C4-2B (cell line): ENCODE data around the gene NCAPD2.

ENCODE experiments used
- ZFX ChIP-seq: fragments of 450-650 bp; IDR thresholded peaks from 2 replicates; pipeline ENCODE4 v1.6.1; 2017
- TF ChIP-seq, protein P1 (sequence below): fragments of 450-650 bp; conservative IDR thresholded peaks from 2 replicates; pipeline ENCODE4 v1.5.1; 2017; ENCODE audit warnings: mild to moderate bottlenecking

DNA sequence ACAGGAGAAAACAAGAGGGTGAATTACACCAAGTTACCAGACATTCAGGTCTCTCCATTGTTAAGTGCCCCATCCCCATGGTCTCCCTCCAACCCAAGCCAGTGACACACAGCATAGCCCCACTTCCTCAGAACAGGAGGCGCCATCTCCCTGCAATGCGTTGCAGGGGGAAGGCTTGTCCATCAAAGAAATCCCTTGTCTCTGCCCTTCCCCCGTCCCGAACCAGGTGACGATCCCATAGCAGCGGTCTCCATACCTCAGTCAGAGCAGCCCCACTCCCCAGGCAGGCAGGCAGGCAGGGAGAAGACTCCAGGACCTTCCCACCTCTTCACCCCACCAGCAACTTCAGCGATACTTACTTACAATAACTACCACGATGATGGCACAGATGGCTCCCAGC lies 29.4 kb upstream of the NCAPD2 start:
- TF ChIP-seq, protein P1, sequence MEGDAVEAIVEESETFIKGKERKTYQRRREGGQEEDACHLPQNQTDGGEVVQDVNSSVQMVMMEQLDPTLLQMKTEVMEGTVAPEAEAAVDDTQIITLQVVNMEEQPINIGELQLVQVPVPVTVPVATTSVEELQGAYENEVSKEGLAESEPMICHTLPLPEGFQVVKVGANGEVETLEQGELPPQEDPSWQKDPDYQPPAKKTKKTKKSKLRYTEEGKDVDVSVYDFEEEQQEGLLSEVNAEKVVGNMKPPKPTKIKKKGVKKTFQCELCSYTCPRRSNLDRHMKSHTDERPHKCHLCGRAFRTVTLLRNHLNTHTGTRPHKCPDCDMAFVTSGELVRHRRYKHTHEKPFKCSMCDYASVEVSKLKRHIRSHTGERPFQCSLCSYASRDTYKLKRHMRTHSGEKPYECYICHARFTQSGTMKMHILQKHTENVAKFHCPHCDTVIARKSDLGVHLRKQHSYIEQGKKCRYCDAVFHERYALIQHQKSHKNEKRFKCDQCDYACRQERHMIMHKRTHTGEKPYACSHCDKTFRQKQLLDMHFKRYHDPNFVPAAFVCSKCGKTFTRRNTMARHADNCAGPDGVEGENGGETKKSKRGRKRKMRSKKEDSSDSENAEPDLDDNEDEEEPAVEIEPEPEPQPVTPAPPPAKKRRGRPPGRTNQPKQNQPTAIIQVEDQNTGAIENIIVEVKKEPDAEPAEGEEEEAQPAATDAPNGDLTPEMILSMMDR, result no peak
- no peak for TF ChIP-seq ZFX
